Measurements from ENCODE around the gene TNFRSF14. TPM values are rescaled to one million over a fixed set of nuclear protein-coding genes. Genes with fewer than 3 reads are reported as not detected.

The TNFRSF14 gene
- total and polyA plus RNA-seq, 2 of the 13 experiments (the other 11 are each of a cell fraction or from before 2014, with no cell fraction given) = 11.9 to 49.9 TPM

DNA sequence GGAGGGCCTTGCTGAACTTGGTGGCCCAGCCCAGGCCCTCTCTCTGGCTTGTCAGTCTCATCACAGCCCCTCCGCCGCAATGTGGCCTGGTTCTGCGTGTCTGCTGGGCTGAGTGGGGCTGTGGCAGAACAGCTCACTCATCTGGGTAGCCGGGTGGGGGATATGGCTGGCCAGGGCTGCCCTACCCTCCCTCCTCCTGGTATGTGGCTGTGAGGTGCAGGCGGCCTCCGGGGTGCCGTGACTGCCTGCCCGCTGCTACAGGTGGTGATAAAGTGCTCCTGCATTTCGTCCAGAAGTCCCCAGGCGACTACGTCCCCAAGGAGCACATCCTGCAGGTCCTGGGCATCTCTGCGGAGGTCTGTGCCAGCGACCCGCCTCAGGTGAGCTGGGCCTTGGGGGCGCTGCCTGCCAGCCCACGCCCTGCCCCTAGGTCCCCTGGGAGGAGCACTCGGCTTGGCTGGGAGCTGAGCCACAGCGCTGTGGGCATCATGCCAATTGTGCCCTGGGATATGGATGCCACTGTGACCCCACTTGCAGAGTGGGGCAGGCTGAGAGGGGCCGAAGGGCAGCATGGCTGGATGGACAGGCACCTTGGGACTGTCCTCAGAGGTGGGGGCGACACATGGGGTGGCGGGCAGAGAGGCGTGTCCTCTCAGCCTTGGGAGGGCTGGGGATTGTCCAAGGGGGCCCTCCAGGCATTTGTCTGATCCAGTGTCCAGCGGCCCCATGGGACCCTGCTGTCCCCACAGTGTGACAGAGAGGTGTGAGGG is 32.7 kb downstream of the TNFRSF14 start (continued):
- no peak for TF ChIP-seq ZNF446 (CRISPR knock-in tag; IDR thresholded peaks at IDR 0.05)

DNA sequence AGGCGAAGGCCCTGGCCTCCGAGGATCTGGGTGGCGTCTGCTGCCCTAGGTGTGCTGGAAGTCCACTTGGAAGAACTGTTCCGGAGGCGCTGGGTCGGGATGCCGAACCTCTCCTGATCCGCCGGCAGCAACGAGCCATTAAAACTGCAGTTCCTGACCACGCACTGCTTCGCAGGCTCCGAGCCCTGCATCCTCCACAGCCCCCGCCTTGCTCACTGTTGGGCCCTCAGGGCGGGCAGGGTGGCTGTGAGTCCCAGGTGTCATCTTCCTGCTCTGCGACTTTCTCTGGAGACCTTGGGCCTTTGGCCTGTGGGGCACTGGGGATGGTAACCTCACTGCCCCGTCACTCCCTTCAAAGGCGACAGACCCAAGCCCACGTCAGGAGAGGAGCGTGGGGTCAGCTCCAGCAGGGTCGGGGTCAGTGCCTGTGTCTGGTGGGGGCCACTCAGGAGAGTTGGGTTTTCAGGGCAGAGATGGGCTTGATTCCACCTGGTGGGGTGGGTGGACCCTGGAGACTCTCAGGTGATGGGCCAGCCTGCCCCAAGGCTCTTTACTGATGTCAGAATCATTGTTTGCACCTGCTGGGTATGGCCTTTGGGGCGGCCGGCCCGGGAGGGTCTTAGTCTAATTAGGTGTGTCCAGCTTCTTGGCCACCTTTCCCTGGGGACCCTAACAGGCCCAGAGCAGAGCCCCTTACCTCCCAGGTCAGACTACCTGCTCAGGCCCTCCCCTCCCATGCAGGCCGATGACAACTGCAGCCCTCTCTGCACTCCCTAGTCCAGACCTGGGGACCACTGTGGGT is 33.5 kb downstream of the TNFRSF14 start:
- no peaks in the 10 kb centered on the region for H3K36me3 ChIP-seq (replicated peaks in 1 of 2; ENCODE audit: control insufficient read depth in 1 of 2, insufficient read depth in 2 of 2, low read length in 2 of 2)
- no peaks in the 10 kb centered on the region for H3K79me2 ChIP-seq (ENCODE audit: insufficient read depth, low read length)
- no peaks in the 10 kb centered on the region for H4K20me1 ChIP-seq (ENCODE audit: insufficient read depth, low read length)
- BruUV-seq (replicated peaks) = no TSS peak
- CTCF ChIA-PET (ENCODE audit: low intra/inter-chr PET ratio, low total read pairs) = no interaction called here
- DNase-seq (ENCODE audit: low spot score) = no peak
- no peak for ATAC-seq
- no peak overlapping the region for H3K9ac ChIP-seq (ENCODE audit: insufficient read depth, low read depth, low read length)
- no peak overlapping the region for H3K4me3 ChIP-seq (replicated peaks in 1 of 3; ENCODE audit: insufficient read depth in 1 of 3, low read depth in 2 of 3, low read length in 3 of 3)
- FAIRE-seq = no peak
- H3K27me3 ChIP-seq (ENCODE audit: control insufficient read depth in 1 of 2, insufficient read depth in 2 of 2, low read length in 2 of 2) = peaks cover 5 to 20% of the 10 kb centered on the region in 2 experiments; a peak in 4 of 5 replicates
- no peaks in the 10 kb centered on the region for H3K9me3 ChIP-seq (ENCODE audit: low read length)
- H2AFZ ChIP-seq (ENCODE audit: low read length) = no peak overlapping the region
- in situ Hi-C loops (cut with HindIII; ENCODE audit: extremely low pct_ligation_motif_present, low pct_unique_long_range_greater_than_20kb) = no loop called here
- no peak overlapping the region for H3K4me2 ChIP-seq (ENCODE audit: low read depth, low read length)
- POLR2A ChIA-PET = no interaction called here
- H3K4me1 ChIP-seq (ENCODE audit: insufficient read depth, low read length) = peaks cover 29% of the 10 kb centered on the region
- no peak for TF ChIP-seq ZBTB7B (CRISPR knock-in tag; IDR thresholded peaks at IDR 0.05)
- TF ChIP-seq, protein P1, sequence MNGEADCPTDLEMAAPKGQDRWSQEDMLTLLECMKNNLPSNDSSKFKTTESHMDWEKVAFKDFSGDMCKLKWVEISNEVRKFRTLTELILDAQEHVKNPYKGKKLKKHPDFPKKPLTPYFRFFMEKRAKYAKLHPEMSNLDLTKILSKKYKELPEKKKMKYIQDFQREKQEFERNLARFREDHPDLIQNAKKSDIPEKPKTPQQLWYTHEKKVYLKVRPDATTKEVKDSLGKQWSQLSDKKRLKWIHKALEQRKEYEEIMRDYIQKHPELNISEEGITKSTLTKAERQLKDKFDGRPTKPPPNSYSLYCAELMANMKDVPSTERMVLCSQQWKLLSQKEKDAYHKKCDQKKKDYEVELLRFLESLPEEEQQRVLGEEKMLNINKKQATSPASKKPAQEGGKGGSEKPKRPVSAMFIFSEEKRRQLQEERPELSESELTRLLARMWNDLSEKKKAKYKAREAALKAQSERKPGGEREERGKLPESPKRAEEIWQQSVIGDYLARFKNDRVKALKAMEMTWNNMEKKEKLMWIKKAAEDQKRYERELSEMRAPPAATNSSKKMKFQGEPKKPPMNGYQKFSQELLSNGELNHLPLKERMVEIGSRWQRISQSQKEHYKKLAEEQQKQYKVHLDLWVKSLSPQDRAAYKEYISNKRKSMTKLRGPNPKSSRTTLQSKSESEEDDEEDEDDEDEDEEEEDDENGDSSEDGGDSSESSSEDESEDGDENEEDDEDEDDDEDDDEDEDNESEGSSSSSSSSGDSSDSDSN (CRISPR knock-in tag; IDR thresholded peaks at IDR 0.05) = no peak
- no peak for TF ChIP-seq NPAS2 (CRISPR knock-in tag; IDR thresholded peaks at IDR 0.05; ENCODE audit: borderline replicate concordance)
- no peak for TF ChIP-seq ZNF660 (CRISPR knock-in tag; IDR thresholded peaks at IDR 0.05; ENCODE audit: borderline replicate concordance, low read depth)
- no peak for TF ChIP-seq ATAD3A (CRISPR knock-in tag; IDR thresholded peaks at IDR 0.05)
- intact Hi-C loops (cut with micrococcal nuclease; ENCODE audit: unreplicated experiment) = loop anchor here (10.0 kb wide), 1 partner anchor 45 kb away; the partner anchor contains the start of gene MMEL1
- no peak overlapping the region for H3K27ac ChIP-seq (ENCODE audit: extremely low read length, insufficient read depth, low read length)
- 95% methylated on average over 7 of the region's 25 CpGs for WGBS (ENCODE audit: low lambda C conversion rate)

Data from HepG2 (cell line).